H1 (cell line): Measurements from ENCODE around the gene NCOA5. TPM values are rescaled to one million over a fixed set of nuclear protein-coding genes. Genes with fewer than 3 reads are reported as not detected.

Experiments used
- RXRA ChIP-seq: IDR thresholded peaks from 2 replicates; pipeline ENCODE4 v1.6.1; 2011; ENCODE audit warnings: low read depth, mild to moderate bottlenecking, low read length, moderate library complexity; ENCODE audit not compliant: insufficient read depth
- SAP30 ChIP-seq: fragments of 300-600 bp; sonication (generic); IDR thresholded peaks from 2 replicates; pipeline ENCODE4 v1.7.1; 2012; ENCODE audit warnings: low read length, moderate library complexity, mild to moderate bottlenecking, inconsistent platforms; ENCODE audit not compliant: insufficient read depth, insufficient replicate concordance
- SIRT6 ChIP-seq: IDR thresholded peaks from one replicate; pipeline ENCODE4 v1.7.1; 2012; ENCODE audit warnings: low read length, inconsistent platforms
- TCF12 ChIP-seq: IDR thresholded peaks from 2 replicates; pipeline ENCODE4 v1.6.1; 2011; ENCODE audit warnings: low read depth, mild to moderate bottlenecking, low read length
- polyA plus RNA-seq, 7 experiments: library from polyadenylated mRNA; depleted of rRNA in 3 of 7; stranded (reverse) in 5 of 7; unstranded in 2 of 7; fragments of >200 nt in 5 of 7; fragments of 200-250 nt in 2 of 7; gene quantifications; 1 replicate in 5 of 7; 2 replicates in 1 of 7; 4 replicates in 1 of 7; pipeline versions ENCODE4 v1.2.1 to v1.2.3, GENCODE V29; 2011 to 2013; ENCODE audit warnings: missing spikeins in 2 of 7, mixed read lengths in 2 of 7
- total RNA-seq: library from RNA; stranded (reverse); fragmentation: NEBNext Ultra II Directional; extraction: Animal tissue kit (Norgen Biotek cat#: 25700); gene quantifications from 2 replicates; pipeline ENCODE4 v1.2.1, GENCODE V29; 2021
- TF ChIP-seq, protein P1 (sequence below): IDR thresholded peaks from 2 replicates; pipeline ENCODE4 v1.6.1; 2012; ENCODE audit warnings: low read length, inconsistent platforms

The NCOA5 gene
- total and polyA plus RNA-seq, 2 of the 8 experiments (the other 6 are each of a cell fraction or from before 2014, with no cell fraction given): 20.4 to 29.0 TPM

DNA sequence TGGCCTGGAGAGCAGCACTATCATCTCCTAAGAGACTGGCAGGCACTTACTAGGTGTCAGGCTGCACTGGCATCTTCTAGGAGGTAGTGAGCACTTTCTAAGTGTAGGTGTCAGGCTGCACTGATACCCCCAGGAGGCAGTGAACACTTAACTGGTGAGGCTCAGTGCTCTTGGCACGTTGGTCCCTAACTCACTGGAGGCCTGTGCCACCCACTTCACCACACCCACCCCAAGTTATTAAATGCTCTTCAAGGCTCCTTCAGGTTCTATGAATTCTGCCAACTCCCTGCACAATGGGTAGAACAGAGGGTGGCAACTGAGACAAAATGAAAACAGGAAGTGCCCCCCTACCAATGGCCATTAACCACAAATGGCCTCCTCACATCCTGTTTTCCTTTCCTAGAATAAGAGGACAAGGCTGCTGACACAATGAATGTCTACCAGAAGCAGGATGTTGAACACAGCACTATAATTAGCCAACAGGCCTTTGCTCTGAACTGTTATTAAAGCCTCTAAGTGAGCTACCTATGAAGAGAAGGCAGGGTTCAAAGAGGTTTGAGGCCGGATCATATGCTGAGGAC lies 29.4 kb downstream of the NCOA5 start (continued):
- TF ChIP-seq, protein P1, sequence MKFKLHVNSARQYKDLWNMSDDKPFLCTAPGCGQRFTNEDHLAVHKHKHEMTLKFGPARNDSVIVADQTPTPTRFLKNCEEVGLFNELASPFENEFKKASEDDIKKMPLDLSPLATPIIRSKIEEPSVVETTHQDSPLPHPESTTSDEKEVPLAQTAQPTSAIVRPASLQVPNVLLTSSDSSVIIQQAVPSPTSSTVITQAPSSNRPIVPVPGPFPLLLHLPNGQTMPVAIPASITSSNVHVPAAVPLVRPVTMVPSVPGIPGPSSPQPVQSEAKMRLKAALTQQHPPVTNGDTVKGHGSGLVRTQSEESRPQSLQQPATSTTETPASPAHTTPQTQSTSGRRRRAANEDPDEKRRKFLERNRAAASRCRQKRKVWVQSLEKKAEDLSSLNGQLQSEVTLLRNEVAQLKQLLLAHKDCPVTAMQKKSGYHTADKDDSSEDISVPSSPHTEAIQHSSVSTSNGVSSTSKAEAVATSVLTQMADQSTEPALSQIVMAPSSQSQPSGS: no peak
- TF ChIP-seq SIRT6 (no peak), TCF12 (no peak), RXRA (no peak), SAP30 (no peak)
